Gastrocnemius medialis (tissue), 4 donors: ENCODE measurements around the gene MAN1C1. TPM values are rescaled to one million over a fixed set of nuclear protein-coding genes. Genes with fewer than 3 reads are reported as not detected.

Source experiments
- ATAC-seq, 2 donors: fragments of 150-250 bp; one replicate each; pipeline ENCODE4 v1.9.1; 2016
- DNase-seq, 2 donors: peaks; one replicate each; pipeline ENCODE4 v3.0.0-alpha.2; 2019
- H3K27ac ChIP-seq, 4 donors: fragments of 200-600 bp; sonication (generic); 1 replicate in 1 of 4; 2 replicates in 3 of 4; pipeline ENCODE4 v1.5.1; 2016 to 2018; ENCODE audit warnings: mild to moderate bottlenecking in 2 of 4, moderate library complexity in 1 of 4
- H3K27me3 ChIP-seq, 3 donors: fragments of 200-600 bp; sonication (generic) in 2 of 3; 1 replicate in 1 of 3; 2 replicates in 2 of 3; pipeline versions ENCODE4 v1.5.1 to v1.6.0; 2016 to 2019; ENCODE audit warnings: mild to moderate bottlenecking in 1 of 3, moderate library complexity in 1 of 3
- H3K36me3 ChIP-seq, 2 donors: fragments of 200-600 bp; sonication (generic) in 1 of 2; one replicate each; pipeline ENCODE4 v1.5.1; 2017 to 2018
- H3K4me1 ChIP-seq, 2 donors: fragments of 200-600 bp; sonication (generic) in 1 of 2; one replicate each; pipeline ENCODE4 v1.5.1; 2016 to 2017; ENCODE audit warnings: mild to moderate bottlenecking in 2 of 2
- H3K4me3 ChIP-seq, 4 donors: fragments of 200-600 bp; sonication (generic) in 3 of 4; 1 replicate in 1 of 4; 2 replicates in 3 of 4; pipeline ENCODE4 v1.5.1; 2016 to 2019; ENCODE audit warnings: mild to moderate bottlenecking in 2 of 4
- H3K9me3 ChIP-seq, 3 donors: fragments of 200-600 bp; sonication (generic) in 2 of 3; 1 replicate in 1 of 3; 2 replicates in 2 of 3; pipeline ENCODE4 v1.5.1; 2016 to 2019
- CTCF ChIP-seq, 5 experiments: fragments of 450-650 bp in 3 of 5; fragments of 200-600 bp in 2 of 5; sonication (generic) in 2 of 5; IDR thresholded peaks in 4 of 5; conservative IDR thresholded peaks in 1 of 5; 1 replicate in 4 of 5; 2 replicates in 1 of 5; pipeline ENCODE4 v1.5.1; 2016 to 2019; ENCODE audit warnings: antibody characterized with exemption in 5 of 5, mild to moderate bottlenecking in 3 of 5, moderate library complexity in 3 of 5
- POLR2A ChIP-seq, 2 donors: fragments of 450-650 bp; IDR thresholded peaks; one replicate each; pipeline ENCODE4 v1.6.1; 2017; ENCODE audit warnings: antibody characterized with exemption in 2 of 2, mild to moderate bottlenecking in 2 of 2, moderate library complexity in 2 of 2
- in situ Hi-C, 4 donors: fragments of 200-750 bp; cut with MboI; loops; one replicate each; pipeline versions ENCODE4 v1.15.0 to v1.8.0; 2017; ENCODE audit warnings: low sequenced_read_pairs in 4 of 4
- intact Hi-C: fragments of 100-400 bp; cut with DNase I; formaldehyde crosslinking; loops from one replicate; pipeline ENCODE4 v1.15.1; 2023; ENCODE audit warnings: low total_unique reads
- total RNA-seq, 4 donors: library from RNA; depleted of rRNA; stranded (reverse); fragments of >200 nt; gene quantifications; one replicate each; pipeline versions ENCODE4 v1.1.0 to v1.2.3, GENCODE V29; 2016

Gene MAN1C1
- total RNA-seq, 4 donors from 2014 or later: 2.0 to 4.4 (median 2.5) TPM

DNA sequence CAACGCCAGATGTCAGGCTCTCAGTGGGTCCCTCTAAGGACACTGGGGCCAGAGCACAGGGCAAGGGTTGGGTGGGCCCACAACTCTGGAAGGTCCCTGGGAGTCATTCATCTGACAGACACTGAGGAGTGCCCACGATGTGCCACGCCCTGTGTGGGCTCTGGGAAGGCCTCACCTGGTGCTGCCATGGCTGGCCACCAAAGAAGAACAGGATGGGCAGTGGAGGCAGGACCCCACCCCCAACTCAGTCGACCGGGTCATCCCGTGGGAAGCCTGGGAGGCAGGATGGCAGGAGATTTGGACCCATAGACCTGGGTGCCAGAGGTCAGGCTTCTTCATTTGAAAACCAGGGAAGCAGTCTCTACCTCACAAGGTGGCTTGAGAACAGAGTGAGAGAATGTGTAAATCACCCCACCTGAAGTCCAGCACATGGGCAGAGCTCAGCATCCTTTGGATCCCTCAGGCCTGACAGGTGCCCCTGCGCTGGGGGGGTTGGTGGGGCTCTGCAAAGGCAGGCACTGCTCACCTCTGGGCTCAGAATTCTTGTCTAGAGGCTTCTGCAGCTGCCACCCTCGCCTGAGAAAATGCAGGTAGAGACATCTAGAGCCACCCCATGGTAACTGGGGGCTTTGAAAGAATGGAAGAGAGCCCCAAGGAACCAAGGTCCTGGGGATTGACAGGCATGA is 182.2 kb downstream of the MAN1C1 start:
- Histone ChIP-seq H3K4me3 (no peak overlapping the region), H3K36me3 (no peaks in the 10 kb centered on the region), H3K27ac (peak overlapping the region; percentile 86 to 91 (median 90)), H3K27me3 (no peaks in the 10 kb centered on the region), H3K9me3 (no peaks in the 10 kb centered on the region), H3K4me1 (peaks cover 69% of the 10 kb centered on the region in 2 donors)
- DNase-seq (no peak), ATAC-seq (no peak)
- TF ChIP-seq POLR2A (IDR thresholded peaks at IDR 0.05) (no peak), CTCF (IDR thresholded peaks at IDR 0.05 in 4 of 5, conservative IDR thresholded peaks at IDR 0.05 in 1 of 5) (no peak)
- intact Hi-C loops: no loop called here
- in situ Hi-C loops: loop anchor here in 3 of 4 donors (5.0 kb wide), 1 partner anchor 187 kb away; no protein-coding TSS in a partner anchor

- intact Hi-C loops (no loop called here), in situ Hi-C loops (loop anchor here in 3 of 4 donors (5.0 kb wide), 1 partner anchor 187 kb away; no protein-coding TSS in a partner anchor)
- peak overlapping the region; percentile 47 to 64 (median 59) for H3K4me3 ChIP-seq
- H3K9me3 ChIP-seq: no peaks in the 10 kb centered on the region
- peaks cover 70 to 71% of the 10 kb centered on the region in 2 donors for H3K4me1 ChIP-seq
- DNase-seq (no peak), ATAC-seq (no peak)
- no peaks in the 10 kb centered on the region for H3K27me3 ChIP-seq
- TF ChIP-seq CTCF (IDR thresholded peaks at IDR 0.05 in 4 of 5, conservative IDR thresholded peaks at IDR 0.05 in 1 of 5) (no peak), POLR2A (IDR thresholded peaks at IDR 0.05) (no peak)
- peak overlapping the region; percentile 86 to 91 (median 90) for H3K27ac ChIP-seq
- H3K36me3 ChIP-seq: no peaks in the 10 kb centered on the region
These were observed 182.9 kb downstream of the MAN1C1 start for GRCh38 chr1:25799352-25799934.

- no peaks in the 10 kb centered on the region for H3K9me3 ChIP-seq
- in situ Hi-C loops (loop anchor here (5.0 to 10.0 kb wide), 2 partner anchors 55 to 188 kb away; no protein-coding TSS in a partner anchor), intact Hi-C loops (loop anchor here (5.0 to 10.0 kb wide), 3 partner anchors 258 to 565 kb away; partner anchors contain the start of genes LDLRAP1, MACO1 and SYF2)
These were observed 183.5 kb downstream of the MAN1C1 start, which contains the start of gene SELENON for GRCh38 chr1:25799935-25800702. Gene SELENON, plus strand, starts transcription at chr1:25800193. Its CDS starts 38 bp downstream, at chr1:25800231.

More at GRCh38 chr1:25799935-25800702, 183.5 kb downstream of the MAN1C1 start, which contains the start of gene SELENON:
- ATAC-seq (peak; percentile 43 to 45), DNase-seq (peak; percentile 32 to 42)
- Histone ChIP-seq H3K36me3 (no peaks in the 10 kb centered on the region), H3K4me3 (peak within 1 kb of the TSS; percentile 66 to 75 (median 72)), H3K27me3 (no peaks in the 10 kb centered on the region), H3K4me1 (peaks cover 71 to 74% of the 10 kb centered on the region in 2 donors), H3K27ac (peak within 1 kb of the TSS; percentile 86 to 91 (median 90))
- TF ChIP-seq CTCF (IDR thresholded peaks at IDR 0.05 in 4 of 5, conservative IDR thresholded peaks at IDR 0.05 in 1 of 5): no peak
- no peak for TF ChIP-seq POLR2A (IDR thresholded peaks at IDR 0.05)
